ENCODE data around the gene OMD. TPM values are rescaled to one million over a fixed set of nuclear protein-coding genes. Genes with fewer than 3 reads are reported as not detected.
"Not testable (repeated sequence)": the region's sequence is repeated elsewhere in the genome, so short reads cannot be mapped to it uniquely, and the experiment has no call there.

The OMD gene
- total RNA-seq, 2 donors from 2014 or later = not detected

DNA sequence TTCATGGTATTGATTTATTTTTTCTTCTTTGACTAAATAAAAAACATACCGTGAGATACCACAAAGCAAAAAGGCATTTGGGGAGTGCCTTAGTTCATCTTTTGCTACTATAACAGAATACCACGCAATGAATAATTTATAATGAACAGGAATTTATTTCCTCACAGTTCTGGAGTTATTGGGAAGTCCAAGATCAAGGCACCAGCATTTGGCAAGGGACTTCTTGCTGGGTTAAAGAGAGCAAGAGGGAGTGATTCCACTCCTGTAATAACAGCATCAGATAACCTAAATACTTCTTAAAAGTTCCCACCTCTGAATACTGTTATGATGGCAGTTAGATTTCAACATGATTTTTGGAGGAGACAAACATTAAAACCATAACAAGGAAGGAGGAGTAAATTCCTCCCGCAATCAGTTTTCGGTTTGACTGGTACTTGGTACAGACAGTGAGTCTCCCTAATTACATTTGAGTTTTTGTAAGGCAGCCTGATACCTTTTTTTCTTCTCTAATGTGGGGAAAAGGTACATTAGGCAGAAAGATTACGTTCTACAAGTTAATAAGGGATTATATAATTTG is 8.8 kb upstream of the OMD start:
- ATAC-seq = no peak
- Mint-ChIP-seq H3K9me3 (no peaks in the 10 kb centered on the region), H3K4me3 (no peak overlapping the region), H3K4me1 (ENCODE audit: low read depth in 2 of 2) (no peaks in the 10 kb centered on the region), H3K36me3 (no peaks in the 10 kb centered on the region), H3K27me3 (no peaks in the 10 kb centered on the region), H3K27ac (no peak overlapping the region)
- no peak for DNase-seq (ENCODE audit: low spot score)

DNA sequence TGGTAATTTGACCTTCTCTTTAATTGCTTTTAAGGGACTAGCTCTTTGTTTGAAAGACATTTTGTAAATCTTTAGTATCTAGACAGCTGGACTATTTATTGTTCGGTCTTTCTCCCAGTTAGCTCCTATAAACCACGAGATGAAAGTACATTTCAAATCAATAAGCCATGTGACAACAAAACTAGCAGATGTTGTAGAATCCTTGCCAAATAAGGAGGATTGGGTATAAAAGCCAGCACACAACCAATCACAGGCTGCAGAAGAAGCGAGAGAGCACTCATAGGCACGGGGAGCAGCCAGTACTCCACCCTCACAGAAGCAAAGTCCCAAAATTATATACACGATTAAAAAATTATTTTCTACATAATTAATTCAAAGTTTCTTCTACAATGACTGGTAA is 8.1 kb upstream of the OMD start:
- no peak for DNase-seq (ENCODE audit: low spot score)
- no peak for ATAC-seq
- H3K4me3 Mint-ChIP-seq = no peak overlapping the region

DNA sequence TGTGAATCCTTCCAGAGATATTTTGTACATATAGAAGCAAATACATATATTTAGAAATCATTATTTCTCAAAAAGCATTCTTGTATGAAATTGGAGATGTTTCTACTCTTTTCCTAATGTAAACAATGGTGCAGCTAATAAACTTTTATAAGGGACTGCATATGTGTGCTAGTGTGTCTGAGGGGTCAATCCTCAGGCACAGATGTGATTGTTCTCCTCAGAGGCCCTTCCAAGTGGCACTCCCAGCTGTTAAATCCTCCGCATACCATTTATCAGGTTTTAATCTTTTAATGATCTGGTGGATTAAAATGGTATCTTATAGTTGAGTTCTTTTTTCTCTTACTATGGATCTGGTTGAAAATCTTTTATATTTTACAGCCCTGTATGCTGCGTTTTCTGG is 5.6 kb upstream of the OMD start:
- Mint-ChIP-seq H3K36me3 (no peaks in the 10 kb centered on the region), H3K27ac (no peak overlapping the region), H3K4me1 (ENCODE audit: low read depth in 2 of 2) (no peaks in the 10 kb centered on the region), H3K27me3 (no peaks in the 10 kb centered on the region), H3K4me3 (no peak overlapping the region), H3K9me3 (no peaks in the 10 kb centered on the region)
- no peak for DNase-seq (ENCODE audit: low spot score)
- ATAC-seq = no peak

More for the DNA sequence above, 8.1 kb upstream of the OMD start:
- Mint-ChIP-seq H3K4me1 (ENCODE audit: low read depth in 2 of 2) (no peaks in the 10 kb centered on the region), H3K9me3 (no peaks in the 10 kb centered on the region), H3K27ac (no peak overlapping the region), H3K36me3 (no peaks in the 10 kb centered on the region), H3K27me3 (no peaks in the 10 kb centered on the region)

DNA sequence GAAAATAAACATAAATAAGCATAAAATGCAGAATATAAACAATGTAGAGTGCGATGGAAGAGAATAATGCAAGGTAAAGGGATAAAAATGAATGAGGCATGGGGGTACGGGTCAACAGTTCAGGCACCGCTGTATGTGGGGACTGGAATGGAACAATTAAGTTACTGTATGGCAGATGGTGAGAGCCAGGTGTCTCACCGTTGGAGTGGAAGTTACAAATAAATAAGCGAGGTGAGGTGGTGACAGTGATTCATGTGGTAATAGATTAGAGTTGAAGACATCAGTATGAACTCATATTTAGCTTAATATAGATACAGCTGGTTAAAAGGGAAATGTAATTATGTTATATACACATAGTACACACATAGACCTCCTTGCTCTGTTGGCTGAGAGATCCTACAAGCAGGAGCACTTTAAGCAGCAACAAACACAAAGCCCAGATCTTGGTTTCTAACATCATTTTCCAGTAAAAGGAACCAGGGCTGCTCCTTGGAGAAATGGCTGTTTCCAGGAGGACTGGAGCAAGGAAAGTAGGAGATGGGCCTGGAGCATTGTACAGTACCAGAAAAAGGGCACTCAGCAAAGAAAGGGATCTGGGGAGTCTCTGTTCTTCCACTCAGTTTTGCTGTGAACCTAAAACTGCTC is 2.4 kb upstream of the OMD start:
- ATAC-seq (no peak), DNase-seq (ENCODE audit: low spot score) (no peak)
- Mint-ChIP-seq H3K9me3 (no peaks in the 10 kb centered on the region), H3K27ac (peak overlapping the region in 1 of 2 donors; percentile 8), H3K4me1 (ENCODE audit: low read depth in 2 of 2) (no peaks in the 10 kb centered on the region), H3K4me3 (no peak overlapping the region), H3K36me3 (no peaks in the 10 kb centered on the region), H3K27me3 (no peaks in the 10 kb centered on the region)

DNA sequence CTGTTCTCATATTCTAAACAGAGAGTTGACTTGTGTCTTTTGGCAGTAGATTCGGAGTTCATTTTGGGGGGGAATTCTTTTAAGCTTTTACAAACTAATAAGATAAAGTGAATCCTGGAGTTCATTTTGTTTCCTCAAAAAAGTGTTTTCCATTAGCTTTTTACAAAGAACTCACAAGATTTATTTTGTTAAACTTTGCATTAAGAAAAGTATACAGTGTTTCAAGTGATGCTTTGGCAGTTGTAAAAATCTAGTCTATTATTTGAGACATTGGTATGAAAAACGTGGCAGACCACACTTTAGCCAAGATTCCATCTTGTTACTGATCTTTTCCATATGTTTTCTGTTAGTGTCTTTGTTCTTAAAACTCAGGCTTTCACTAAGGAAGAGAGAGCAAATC is 1.2 kb upstream of the OMD start:
- Mint-ChIP-seq H3K36me3 (no peaks in the 10 kb centered on the region), H3K4me3 (no peak overlapping the region), H3K27ac (no peak overlapping the region), H3K9me3 (no peaks in the 10 kb centered on the region), H3K4me1 (ENCODE audit: low read depth in 2 of 2) (no peaks in the 10 kb centered on the region), H3K27me3 (no peaks in the 10 kb centered on the region)
- ATAC-seq (no peak), DNase-seq (ENCODE audit: low spot score) (no peak)

DNA sequence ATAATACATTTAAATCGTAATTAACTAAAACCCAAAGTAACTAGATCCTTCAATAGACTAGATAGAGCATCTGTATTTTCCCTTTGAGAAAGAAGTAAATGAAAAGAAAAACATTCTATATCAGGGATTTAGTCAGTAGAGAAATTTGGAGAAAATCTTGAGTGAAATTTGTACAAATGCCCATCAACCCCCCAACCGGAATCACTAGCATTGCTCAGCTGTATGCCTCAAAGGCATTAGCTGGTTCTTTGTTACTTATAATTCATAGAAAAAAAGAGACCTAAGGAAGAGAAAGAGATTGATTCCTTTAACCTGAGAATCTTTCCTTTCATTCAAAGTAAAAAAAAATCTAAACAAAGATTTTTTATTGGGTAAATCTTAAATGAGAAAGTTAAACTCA is 659 bp downstream of the OMD start:
- Mint-ChIP-seq H3K27ac (no peak overlapping the region), H3K4me1 (ENCODE audit: low read depth in 2 of 2) (no peaks in the 10 kb centered on the region), H3K36me3 (no peaks in the 10 kb centered on the region), H3K4me3 (no peak overlapping the region), H3K27me3 (no peaks in the 10 kb centered on the region), H3K9me3 (no peaks in the 10 kb centered on the region)
- DNase-seq (ENCODE audit: low spot score) (no peak), ATAC-seq (no peak)

DNA sequence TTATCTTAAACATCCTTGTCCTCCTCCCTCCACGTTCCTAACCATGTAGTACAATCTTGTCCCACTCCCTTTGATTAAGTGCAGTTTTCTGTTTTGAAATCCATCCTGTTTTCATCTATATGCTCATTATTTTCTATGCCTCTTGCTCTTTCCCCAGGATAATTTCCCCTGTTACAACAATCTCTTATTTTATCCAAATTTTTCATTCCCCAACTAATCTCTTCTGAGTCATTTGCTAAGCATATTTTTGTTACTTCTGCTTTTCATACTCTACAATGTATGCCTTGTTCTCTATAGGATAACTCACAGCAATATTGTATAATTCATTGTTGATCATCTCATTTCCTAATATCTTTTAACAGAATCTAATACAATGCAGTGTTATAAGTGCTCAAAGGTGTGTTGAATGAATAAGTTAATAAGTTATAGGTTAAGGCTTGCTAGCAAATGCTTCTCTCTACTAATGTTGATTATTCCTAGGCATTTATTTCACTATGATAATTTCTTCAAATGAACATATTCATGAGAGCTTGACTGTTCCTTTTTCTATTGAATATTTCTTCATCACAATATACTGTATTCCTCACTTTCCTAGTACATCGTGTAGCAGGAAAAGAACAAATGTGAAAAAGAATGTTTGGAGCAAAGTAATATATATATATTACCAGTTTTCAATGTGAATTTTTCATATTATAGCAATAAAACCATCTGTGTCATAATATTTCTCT is 1.5 kb downstream of the OMD start:
- H3K4me1 Mint-ChIP-seq (ENCODE audit: low read depth in 2 of 2) = no peaks in the 10 kb centered on the region
- ATAC-seq (no peak), DNase-seq (ENCODE audit: low spot score) (no peak)
- no peaks in the 10 kb centered on the region for H3K27me3 Mint-ChIP-seq
- H3K4me3 Mint-ChIP-seq = no peak overlapping the region
- no peak overlapping the region for H3K27ac Mint-ChIP-seq
- H3K36me3 Mint-ChIP-seq = no peaks in the 10 kb centered on the region
- H3K9me3 Mint-ChIP-seq = no peaks in the 10 kb centered on the region

DNA sequence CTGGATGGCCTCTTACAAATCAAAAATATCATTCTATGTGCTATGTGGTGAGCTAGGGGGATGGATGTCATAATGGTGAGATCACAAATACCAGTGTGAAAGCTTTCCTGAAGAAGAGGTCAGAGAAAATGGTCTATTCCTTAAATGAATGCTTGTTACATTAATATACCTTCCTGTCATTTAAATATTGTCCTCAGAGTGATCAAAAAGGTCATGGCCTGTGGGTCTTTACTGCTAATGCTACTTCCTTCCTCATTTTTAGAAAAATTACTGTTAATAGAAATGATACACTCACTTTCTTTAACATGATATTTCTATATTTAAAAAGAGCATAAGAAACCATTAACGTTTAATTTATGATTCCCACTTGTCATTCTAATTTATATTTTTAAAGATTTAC is 9.7 kb downstream of the OMD start:
- no peak overlapping the region for H3K4me3 Mint-ChIP-seq
- H3K27me3 Mint-ChIP-seq = no peaks in the 10 kb centered on the region
- H3K4me1 Mint-ChIP-seq (ENCODE audit: low read depth in 2 of 2) = no peaks in the 10 kb centered on the region
- no peaks in the 10 kb centered on the region for H3K36me3 Mint-ChIP-seq
- no peaks in the 10 kb centered on the region for H3K9me3 Mint-ChIP-seq
- H3K27ac Mint-ChIP-seq = no peak overlapping the region
- no peak for DNase-seq (ENCODE audit: low spot score)
- ATAC-seq = no peak

DNA sequence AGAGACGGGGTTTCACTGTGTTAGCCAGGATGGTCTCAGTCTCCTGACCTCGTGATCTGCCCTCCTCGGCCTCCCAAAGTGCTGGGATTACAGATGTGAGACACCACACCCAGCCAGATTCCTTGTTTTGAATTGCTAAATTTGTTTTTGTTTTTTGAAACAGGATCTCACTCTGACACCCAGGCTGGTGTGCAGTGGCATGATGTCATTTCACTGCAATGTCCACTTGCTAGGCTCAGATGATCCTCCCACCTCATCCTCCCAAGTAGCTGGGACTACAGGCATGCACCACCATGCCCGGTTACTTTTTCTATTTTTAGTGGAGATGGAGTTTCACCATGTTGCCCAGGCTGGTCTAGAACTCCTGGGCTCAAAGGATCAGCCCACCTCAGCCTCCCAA is 13.1 kb downstream of the OMD start:
- peaks cover 11 to 13% of the 10 kb centered on the region in 2 donors for H3K4me1 Mint-ChIP-seq (ENCODE audit: low read depth in 2 of 2)
- H3K27me3 Mint-ChIP-seq; ATAC-seq; H3K9me3 Mint-ChIP-seq; H3K27ac Mint-ChIP-seq; H3K4me3 Mint-ChIP-seq; H3K36me3 Mint-ChIP-seq; DNase-seq (ENCODE audit: low spot score): not testable (repeated sequence)

DNA sequence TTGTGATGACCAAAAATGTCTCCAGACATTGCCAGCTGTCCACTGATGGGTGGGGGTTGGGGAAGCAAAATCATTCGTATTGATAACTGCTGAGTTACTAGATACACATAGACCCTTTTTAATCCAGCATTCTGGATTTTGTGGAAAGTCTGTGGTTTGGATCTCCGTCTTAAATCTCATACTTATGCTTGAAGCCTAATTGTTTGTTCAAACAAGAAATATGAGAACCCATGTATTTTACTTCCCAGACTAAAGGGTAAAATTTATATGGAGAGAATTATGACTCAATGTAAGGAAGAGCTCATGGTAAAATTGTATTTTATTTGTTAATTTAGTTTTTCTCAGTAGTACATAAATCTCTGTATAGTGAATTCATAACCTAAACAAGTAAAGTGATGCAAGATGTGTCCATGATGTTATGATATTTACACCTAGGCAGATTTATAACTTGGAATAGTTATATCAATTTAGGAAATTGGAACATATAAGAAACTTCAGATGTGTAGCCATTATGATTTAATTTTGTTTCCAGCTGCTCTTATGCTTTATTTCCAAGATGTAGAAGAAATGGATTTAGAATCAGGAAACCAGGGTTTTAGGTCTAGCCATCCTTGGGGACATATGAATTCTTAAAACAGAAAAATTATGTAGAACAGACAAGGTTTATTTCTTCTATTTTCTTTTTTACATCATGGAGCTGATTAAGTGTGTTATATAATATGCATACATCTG is 15.4 kb downstream of the OMD start:
- Mint-ChIP-seq H3K9me3 (no peaks in the 10 kb centered on the region), H3K4me3 (no peak overlapping the region)

DNA sequence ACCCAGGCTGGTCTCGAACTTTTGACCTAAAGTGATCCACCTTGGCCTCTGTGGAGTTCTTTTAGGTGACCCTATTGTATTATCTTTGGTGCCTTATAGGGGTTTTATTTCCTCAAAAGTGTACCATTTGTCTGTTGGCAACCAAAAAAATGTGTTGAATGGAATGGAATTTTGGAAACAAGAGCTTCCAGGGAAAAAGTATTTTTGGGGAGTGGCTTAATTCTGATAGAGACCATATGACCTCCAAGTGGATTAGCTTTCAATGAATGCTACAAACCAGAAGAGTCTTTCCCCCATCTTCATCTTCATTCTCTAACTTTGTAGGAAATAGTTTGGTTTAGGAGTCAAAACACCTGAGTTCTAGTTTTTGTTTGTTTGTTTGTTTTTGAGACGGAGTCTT is 16.5 kb downstream of the OMD start:
- Mint-ChIP-seq H3K27ac (no peak overlapping the region), H3K9me3 (no peaks in the 10 kb centered on the region), H3K4me1 (ENCODE audit: low read depth in 2 of 2) (peaks cover 15 to 19% of the 10 kb centered on the region in 2 donors), H3K36me3 (no peaks in the 10 kb centered on the region), H3K4me3 (no peak overlapping the region), H3K27me3 (no peaks in the 10 kb centered on the region)
- DNase-seq (ENCODE audit: low spot score) = no peak
- ATAC-seq = no peak

More for the DNA sequence above, 15.4 kb downstream of the OMD start:
- H3K27me3 Mint-ChIP-seq = no peaks in the 10 kb centered on the region
- no peak for DNase-seq (ENCODE audit: low spot score)
- no peak for ATAC-seq
- H3K4me1 Mint-ChIP-seq (ENCODE audit: low read depth in 2 of 2) = peaks cover 15 to 19% of the 10 kb centered on the region in 2 donors
- H3K36me3 Mint-ChIP-seq = no peaks in the 10 kb centered on the region
- no peak overlapping the region for H3K27ac Mint-ChIP-seq

DNA sequence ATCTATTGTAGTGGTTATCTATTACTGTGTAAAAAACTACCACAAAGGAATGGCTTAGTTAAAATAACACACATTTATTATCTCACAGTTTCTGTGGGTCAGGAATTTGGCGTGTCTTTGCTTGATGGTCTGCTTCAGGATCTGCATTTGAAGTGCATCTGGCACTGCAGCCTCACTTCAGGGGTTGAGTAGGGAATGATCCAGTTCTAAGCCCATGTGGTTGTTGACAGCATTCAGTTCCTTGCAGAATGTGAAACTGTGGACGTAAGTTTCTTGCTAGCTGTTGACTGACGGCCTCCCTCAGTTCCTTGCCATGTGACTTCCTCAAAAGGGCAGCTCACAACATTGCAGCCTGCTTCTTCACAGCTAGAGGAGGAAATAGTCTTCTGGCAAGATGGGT is 17.8 kb downstream of the OMD start:
- H3K4me1 Mint-ChIP-seq (ENCODE audit: low read depth in 2 of 2) = peaks cover 15 to 24% of the 10 kb centered on the region in 2 donors
- no peak for DNase-seq (ENCODE audit: low spot score)
- peak overlapping the region; percentile 67 for H3K4me3 Mint-ChIP-seq
- H3K36me3 Mint-ChIP-seq = no peaks in the 10 kb centered on the region
- peak; percentile 79 to 83 for ATAC-seq
- no peaks in the 10 kb centered on the region for H3K27me3 Mint-ChIP-seq
- peak overlapping the region; percentile 64 to 78 for H3K27ac Mint-ChIP-seq
- H3K9me3 Mint-ChIP-seq = no peaks in the 10 kb centered on the region

DNA sequence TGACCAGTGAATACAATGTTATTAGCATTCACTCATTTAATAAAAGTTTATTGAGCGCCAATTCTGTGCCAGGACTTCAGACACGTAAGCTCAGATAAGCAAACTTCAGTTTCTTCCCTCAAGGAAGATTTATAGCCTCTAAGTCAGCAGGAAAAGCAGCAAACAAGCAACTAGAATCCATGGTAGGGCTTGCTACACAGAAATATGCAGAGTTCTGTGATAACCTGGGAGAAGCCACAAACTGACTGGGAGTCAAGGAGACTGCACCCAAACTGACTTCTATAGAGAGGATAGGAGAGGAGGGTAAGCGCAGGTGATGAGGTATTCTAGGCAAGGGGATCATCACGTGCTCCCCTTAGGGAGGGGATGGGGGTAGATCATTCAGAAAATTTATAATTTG is 18.5 kb downstream of the OMD start:
- Mint-ChIP-seq H3K4me3 (peak overlapping the region; percentile 67), H3K27ac (peak overlapping the region; percentile 64 to 78), H3K36me3 (no peaks in the 10 kb centered on the region), H3K9me3 (no peaks in the 10 kb centered on the region), H3K4me1 (ENCODE audit: low read depth in 2 of 2) (peaks cover 15 to 24% of the 10 kb centered on the region in 2 donors), H3K27me3 (no peaks in the 10 kb centered on the region)
- ATAC-seq (no peak), DNase-seq (ENCODE audit: low spot score) (no peak)
